HG03457 (cell line): ENCODE results near the gene FAM120B.

Source experiments
- ATAC-seq: cut with Tn5 transposase; IDR thresholded peaks from one replicate; pipeline ENCODE4 v1.9.1; 2021; ENCODE audit warnings: moderate number of reproducible peaks; ENCODE audit not compliant: unreplicated experiment

Gene FAM120B

DNA sequence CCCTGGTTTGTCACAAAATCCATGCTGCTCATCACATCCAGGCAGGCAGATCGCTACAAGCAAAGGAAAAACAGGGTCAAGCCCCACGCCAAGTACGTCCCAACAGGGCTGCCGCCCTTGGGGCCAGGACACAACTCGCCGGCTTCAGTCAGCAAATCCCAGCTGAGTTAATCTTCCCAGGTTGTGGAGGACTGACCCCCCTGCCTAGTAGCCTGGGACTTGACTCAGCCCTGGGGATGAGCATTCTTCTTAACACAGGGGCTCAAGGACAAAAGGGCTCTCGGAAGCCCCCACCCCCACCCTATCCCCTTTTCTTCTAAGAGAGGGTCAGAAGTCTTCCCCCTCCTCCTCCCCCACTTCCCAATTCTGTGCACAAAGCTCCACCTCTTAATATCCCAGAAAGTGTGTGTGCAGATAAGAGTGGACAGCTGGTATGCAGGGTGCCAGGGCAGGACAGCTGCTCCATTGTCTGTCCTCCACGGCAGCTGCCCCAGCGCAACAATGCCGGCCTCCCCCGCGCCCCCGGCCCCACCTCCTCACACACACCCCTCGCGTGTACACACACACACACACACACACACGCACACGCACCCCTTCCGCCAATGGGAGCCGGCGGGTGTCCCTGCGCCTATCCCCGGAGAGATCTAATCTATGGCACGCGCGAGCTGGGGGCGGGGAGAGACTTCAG, 20.2 kb upstream of the FAM120B start:
- no peak for ATAC-seq

DNA sequence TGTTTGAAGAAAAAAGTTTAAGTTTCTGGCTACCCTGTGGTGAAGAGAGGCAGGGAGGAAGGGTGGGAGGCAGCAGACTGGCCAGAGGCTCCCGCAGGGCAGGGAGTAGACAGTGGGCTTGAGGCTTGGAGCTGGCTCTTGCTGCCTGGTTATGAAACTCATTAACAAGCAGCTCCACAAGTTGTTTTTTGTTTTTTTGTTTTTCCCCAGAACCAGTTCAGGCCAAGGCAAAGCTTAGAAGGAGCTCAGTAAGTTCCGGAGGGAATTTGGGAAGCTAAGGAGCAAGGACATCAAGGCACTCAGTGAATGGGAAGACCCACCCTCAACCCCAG, 19.7 kb upstream of the FAM120B start:
- ATAC-seq = no peak

DNA sequence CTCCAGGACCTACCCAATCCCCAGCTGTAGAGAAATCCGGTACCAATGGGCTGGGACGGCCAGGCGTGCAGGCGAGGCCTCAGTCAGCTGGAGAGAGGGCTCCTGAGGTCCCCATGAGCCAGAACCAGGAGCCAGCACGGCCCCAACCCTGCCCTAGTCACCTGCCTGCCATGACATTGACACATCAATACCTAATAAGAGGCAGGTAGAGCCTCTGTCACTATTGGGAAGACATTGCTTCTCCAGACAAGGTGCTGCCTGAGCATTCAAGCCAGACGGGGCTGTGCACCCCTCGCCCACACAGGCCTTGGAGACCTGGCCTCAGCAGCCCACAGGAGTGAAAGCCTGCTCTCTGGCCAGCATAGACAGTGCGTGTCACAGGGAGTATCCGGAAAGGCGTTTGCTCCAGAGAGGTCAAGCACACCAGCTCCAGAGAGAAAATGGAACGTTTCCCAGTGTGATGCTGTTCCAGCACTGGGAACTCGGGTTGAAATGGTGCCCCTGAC, 19.1 kb upstream of the FAM120B start:
- no peak for ATAC-seq

DNA sequence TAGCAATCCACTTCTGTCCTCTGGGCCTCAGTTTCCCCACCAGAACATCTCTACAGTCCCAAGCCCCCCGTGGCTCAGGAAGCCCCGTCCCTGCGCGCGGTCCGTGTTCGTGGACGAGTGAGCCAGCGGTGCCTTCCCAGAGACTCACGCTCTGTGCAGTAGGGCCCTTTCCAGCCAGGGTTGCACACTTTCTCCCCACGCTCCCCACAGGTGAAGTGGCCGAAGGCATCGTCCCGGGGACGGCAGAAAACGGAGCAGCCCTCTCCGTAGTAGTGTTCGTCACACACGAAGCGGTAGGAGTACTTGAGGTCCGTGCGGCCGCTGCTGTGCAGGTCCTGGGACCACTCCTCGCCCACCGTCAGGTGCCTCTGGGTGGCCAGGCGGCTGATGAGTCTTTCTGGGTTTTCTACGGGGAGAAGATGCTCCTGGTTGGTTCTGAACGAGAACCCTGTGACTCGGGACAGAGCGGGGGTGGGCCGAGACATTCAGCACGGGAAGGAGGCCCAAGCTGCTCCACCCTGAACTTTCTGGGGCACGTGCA, 18.4 kb upstream of the FAM120B start:
- no peak for ATAC-seq

DNA sequence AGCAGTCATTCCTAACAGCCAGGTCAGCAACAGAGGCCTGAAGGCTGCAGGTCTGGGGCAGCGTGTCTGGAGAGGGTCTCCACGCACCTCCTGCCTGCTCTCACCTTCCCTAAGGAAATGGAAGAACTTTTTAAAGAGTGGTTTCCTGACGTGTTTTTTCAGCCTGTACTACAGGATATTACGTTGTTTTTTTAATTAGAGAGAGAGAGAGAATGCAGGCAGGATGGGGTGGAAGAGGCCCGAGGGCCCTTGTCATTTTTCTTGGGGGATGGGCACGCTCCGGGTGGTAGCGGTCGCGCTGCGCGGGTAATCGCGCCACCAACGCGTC, 17.7 kb upstream of the FAM120B start:
- no peak for ATAC-seq

DNA sequence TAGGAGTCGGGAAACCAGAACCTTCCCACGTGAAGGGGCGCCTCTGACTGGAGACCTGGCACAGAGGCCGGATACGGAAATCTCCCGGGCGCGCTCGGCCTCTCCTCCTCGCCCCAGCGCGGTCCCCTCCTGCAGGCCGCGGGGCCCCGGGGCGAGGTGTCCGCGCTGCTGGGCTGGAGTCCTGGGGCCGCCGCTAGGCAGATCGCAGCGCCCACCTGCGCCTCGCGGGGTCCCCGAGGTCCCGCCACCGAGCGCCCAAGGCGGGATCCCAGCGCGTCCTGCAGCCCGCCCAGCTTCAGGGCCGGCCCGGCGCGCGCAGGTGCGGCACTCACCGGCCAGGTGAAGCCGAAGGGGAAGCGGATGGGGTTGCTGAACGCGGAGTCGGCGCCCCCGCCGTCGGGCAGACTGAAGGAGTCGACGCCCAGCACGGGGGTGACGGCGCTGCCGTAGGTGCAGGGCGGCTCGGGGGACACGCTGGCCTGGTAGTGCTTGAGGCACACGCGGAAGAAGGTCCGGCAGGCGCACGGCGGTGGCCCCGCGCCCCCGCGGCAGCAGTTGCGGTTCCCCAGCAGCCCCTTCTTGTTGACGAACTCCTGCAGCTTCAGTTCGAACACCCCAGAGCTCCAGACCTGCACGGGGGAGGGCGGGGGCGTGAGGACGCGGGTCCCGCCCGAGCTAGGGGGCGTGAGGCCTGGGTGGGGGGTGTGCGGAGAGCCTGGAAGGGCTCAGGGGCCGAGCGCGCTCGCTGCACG, 17.2 kb upstream of the FAM120B start:
- ATAC-seq = no peak

DNA sequence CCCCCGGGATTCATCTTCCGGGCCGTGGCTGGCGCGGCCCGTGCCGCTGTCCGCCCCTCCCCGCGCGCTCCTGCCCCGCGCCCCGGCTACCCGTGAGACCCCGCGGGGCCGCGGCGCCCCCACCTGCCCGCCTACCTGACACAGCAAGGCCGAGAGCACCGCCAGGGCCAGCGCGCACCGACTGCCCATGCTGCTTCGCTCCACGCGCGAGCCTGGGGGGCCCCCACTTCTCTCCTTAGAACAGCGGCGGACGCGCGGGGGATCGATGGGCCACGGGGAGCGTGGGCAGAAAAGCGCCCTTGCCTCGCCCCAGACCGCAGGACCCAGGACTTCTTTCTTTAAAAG, 16.6 kb upstream of the FAM120B start:
- no peak for ATAC-seq

DNA sequence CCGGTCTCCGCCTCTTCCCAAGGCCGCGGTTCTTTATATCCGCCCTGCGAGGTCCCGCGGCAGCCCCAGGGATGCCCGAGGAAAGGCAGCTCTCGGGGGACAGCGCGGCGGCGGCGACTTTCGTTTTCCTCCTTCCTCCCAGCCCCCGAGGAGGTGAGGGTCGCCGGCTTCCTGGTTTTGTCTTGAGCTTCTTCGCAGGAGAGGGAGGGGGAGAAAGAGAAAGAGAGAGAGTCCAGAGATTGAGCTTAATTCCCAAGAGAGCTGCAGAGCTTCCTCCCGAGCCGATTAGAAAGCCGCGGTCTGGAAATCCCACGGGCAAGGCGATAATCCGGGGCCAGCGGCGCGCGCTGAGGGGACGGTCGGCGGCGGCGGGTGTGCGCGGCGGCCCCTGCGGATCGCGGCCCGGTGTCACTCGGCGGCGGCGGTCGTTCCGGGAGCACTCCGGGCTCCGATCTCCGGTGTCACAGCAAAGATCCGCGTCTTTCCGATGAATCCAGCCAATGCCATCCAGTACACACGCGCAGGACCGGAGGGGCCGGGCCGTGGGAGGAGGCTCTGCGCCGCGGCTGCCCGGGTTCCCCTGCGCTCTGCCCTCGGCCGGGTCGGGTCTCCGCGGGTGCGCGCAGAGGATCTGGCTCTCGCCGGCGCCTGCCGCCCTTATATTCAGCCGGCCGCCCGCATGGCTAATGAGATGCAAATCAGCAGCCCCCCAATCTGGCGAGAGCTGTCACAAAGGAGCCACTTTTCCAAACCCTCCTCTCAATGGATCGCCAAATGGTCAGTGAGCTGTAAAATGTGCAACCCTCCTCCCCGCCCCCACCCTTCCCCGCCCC, 16.0 kb upstream of the FAM120B start, which contains the start of gene DLL1:
Gene DLL1 (minus strand): TSS at position 783 of the 833 bp plus-strand sequence. CDS start 939 bp downstream, outside the sequence.
- no peak for ATAC-seq

DNA sequence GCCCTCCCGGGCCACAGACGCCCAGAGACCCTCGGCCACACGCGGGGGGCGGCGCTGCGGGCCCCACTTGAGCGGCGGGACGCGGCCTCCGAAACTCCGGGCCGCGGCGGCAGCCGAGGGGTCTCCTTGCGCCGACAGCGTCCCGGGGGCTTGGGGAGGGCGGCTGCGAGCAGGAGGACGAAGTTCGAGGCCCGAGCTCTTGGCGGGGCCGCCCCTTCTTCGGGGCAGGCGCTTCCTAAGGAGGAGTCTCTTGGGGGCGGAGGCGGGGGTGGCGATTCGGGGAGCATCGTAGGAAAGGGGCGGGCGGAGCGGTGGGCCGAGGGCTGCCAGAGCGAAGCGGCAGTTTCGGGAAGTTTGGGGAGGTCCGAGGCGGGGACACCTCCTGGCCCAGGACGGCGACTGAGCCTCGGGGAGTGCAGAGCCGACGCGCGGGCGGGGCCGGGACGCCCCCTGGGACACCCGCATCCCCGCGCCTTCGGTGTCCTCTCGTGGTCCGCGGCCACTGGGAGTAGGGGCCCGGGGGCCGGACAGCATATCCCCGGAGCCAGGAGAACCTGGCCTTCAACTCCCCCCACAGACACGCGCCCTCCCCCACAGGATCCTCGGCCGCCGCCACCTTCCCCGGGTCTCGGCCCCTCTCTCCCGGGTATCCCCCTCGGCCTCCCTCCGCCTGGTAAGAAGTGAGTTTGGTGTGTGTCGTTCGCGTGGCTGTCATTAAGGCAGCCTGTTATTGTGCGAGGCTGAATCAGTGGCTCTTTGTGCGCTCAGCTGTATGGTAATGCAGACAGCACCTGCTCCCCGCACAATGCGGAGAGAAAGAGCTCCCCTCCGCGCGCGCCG, 15.1 kb upstream of the FAM120B start:
- no peak for ATAC-seq

DNA sequence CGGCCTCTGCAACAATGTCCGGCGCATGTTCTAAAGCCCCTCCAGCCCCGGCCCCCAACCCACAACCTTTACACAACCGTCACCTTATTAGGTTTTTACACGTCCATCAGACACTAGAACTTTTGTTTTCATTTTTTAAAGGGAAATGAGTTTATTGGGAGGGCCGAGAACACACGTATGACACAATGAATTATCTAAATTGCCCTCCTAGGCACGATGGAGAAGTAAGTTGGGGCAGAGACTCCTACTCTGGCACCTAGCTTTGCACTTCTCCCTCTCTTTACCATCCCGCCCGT, 14.5 kb upstream of the FAM120B start:
- no peak for ATAC-seq

DNA sequence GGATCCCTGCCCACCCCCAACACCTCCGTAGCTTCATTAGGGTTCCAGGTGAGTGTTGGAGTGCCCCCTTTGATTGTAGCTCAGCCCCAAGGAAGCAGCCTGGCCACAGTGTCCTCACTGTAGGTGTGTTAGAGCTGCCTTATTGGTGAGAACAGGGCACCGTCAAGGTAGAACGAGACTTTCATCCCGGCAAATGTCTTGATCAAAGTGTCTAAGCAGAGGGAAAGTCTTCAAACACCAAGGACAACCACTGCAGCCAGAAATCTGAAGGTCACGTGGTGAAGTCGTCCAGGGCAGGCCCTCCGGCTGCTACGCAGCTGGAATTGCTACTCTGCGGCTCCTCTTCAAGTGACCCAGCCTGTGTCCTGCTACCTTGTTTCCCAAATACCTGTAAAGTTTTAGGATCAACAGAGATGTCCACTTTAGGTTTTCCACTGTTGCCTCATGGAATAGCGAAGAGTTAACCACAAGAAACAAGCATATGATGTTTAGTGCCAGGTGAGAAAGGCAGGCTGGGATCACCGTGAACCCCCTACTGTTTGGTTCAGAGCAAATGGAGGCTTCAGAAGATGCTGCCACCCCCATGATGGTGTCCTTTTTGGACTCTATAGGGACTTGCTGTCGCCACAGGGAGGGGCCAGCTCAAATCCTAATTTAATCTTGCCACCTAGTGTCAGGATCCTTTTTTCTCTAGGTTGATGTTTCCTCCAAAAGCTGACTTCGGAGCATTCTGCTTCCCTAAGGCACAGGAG, 14.0 kb upstream of the FAM120B start:
- ATAC-seq = no peak

DNA sequence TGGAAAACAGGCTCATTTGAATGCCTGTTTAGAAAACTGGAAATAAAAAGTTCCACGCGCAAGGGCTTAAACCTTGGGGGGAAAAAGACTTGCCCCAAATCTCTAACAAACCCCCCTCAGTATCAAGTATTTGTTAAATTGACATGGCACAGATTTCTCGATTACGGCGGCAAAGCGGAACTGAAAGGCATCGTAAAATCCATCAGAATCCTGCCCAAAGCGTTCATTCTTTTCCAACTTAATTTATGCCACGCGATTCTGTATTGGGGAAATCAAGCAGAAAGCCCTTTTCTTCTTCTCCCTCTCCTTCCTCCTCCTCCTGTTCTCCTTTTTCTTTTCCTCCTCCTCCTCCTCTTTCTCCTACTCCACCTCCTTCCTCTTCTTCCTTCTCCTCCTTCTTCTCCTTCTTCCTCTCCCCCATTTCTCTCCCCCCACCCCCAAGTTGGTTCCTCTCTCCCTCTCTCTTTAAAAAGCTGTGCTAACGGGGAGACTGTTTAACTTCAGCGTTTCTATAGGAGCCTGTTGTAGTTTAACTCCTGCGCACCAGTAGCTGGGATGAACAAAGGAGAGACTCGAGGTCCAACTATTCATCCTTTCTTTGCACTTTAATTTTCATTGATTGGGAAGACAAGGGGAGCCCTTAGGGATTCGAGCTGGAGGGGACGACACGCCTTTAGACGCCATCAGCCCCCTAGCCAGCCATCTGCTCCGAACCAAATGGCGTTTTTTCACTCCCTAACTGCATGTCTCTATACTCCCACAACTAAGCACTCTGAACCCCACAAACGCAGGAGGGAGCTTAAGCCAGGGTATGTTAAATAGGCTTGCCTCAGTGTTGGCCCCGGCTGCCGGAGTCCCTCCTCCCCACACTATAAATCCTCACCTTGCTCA, 13.0 kb upstream of the FAM120B start:
- no peak for ATAC-seq

DNA sequence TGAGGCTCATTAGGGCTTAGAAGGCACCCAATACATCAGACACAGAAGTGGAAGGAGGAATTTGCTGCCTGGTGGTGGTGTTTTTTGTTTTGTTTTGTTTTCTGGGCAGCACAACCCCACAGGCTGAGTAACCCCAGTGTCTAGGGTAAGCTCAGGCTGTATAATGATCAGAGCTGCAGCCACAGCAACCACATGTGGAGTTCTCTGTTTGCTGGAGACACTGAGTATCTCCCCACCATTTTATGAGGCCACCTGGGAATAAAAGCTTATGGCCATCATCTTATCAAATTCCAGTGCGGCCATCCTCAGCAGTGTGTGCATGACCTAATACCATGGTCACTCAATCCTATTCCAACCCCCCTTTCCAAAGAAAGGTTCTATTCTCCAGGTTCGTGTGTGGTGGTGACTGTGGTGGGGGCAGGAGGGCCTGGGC, 12.2 kb upstream of the FAM120B start:
- ATAC-seq = no peak

DNA sequence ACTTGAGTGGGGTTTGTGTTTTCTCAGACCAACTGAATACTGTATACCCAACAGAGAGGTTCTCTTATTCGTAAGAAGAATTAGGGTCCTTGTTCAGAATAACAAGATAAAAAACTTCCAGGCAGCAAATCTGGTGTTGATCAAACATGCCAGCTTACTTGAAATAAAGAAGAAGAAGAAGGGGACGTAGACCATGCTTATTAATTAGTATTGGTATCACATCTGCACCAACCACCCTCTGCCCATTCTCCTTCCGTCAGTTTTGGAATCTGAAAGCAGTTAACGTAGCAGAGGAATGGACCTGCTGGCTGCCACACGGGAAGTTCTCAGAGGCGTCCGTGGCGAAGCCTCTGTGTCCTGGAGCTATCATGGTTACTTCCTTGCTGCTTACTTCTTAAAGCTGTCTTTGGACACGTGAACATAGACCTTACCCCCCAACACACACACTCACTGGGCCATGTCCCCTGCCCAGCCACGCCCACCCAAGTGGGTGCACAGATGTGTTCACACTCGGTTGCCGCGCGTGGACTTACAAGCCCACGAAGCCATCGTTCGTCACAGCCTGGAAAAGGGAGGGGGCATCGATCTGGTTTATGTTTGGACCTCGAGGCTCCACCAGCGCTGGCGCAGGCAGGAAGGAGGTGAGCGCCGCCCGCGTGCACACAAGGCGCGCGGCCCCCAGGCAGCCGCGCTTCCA, 11.6 kb upstream of the FAM120B start:
- no peak for ATAC-seq

DNA sequence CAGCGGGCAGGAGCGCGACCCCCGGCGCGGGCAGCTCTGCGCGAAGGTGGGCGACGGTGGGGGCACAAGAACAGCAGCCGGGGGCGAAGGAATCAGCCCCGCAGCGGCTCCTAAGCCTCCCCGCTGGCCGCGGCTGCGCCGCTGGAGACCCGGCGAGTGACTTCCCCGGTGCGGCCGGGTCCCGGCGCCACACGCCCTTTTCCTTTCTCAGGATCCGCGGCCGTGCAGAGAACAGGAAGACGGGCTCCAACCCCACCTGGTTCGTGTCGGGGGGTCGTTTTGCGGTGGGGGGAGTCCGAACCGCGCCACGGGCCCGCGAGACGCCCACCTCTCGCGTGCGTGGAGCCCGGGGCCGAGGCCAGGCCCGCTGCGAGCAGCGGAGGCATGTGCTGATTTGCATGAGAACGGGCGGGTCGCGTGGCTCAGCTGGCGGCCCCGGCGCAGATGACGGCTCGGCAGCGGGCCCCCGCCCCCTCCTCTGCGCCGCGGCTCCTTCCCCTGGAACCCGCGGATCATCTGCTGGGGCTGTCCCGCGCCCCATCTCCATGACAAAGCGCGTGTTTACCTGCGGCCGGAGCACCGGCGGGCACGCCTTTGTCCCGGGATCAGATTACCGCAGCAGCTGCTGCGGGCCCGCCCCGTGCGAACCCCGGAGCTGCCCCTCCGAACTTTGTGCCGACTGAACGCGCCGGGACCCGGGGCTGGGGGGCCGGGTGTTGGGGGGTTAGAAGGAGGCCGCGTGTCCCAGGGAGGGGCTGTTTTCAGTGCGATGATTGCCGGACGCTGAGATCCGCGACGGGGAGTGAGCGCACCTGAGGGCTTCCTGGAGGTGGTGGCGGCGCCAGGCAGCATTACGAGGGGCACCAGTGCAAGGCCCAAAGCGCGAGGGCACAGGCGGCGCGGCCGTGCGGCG, 10.8 kb upstream of the FAM120B start:
- ATAC-seq = no peak

DNA sequence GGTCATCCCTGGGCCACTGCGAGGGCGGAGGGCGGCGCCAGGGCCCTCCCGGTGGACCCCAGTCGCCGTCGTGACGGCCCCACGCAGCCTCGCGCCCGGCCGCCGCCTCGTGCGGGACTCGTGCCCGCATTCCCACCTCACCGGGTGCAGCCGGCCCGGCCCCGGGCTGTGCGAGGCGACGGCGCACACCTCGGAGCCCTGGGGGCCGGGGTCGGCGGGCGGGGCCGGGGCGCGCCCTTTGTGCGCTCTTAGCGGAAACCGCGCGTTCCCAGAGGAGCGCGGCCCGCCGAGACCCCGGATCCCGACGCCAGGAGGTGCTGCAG, 10.2 kb upstream of the FAM120B start:
- no peak for ATAC-seq

DNA sequence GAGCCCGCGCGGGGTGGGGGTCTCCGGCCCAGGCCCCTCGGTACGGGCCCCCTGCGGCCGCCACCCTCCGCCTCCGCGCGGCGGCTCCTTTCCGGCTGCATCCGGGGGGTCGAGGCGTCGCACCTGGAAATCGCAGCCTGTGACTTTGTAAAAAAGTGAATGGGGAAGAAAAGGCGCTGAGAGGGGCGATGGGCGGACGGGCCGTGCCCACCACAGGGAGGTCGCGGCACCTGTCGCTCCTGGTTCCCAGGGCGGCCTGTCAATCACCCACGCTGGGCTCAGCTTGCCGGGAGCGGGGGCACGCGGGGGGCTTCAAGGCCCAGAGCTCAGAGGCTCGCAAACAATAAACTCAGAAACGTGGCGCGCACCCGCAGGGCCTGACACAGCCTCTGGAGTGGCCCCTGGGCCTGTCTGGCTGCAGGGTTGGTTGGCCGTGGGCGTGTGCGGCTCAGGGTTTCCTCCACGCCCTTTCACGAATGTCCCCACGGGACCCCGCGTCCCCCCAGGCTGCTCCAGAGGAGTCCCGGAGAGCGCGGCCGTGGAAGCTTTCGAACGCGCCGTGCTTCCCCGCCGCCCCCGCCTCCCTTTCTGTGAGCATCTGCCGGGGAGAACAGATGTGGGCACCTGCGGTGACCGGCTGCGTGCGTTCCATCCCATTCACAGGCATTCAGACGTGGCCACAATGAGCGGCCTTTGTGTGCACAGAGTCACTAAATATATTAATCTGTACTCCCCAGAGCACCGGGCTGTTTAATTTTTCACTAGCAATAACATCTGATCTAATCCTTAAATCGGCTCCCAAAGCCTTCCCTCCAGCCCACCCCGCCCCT, 9.6 kb upstream of the FAM120B start:
- no peak for ATAC-seq
